Hypothalamus (tissue), 51 donors: ENCODE measurements around the gene VPS18.
"Not testable (repeated sequence)": the region's sequence is repeated elsewhere in the genome, so short reads cannot be mapped to it uniquely, and the experiment has no call there.

Source experiments
- DNase-seq, 51 donors: peaks; one replicate each; lab custom pipeline; 2025; lab: John Stamatoyannopoulos, UW

VPS18 gene

GRCh38 chr15:40893733-40894680 lies at the start of gene VPS18:
VPS18 (plus strand) TSS chr15:40894450; CDS start chr15:40894769, 319 bp downstream.
- DNase-seq = peak; percentile 88 to 99 (median 97)

- no peak for DNase-seq
Measured at GRCh38 chr15:40844696-40845030, 49.6 kb upstream of the VPS18 start.

GRCh38 chr15:40845036-40845435 lies 49.2 kb upstream of the VPS18 start:
- no peak for DNase-seq

- DNase-seq = no peak
Measured at GRCh38 chr15:40845511-40846284, 48.6 kb upstream of the VPS18 start.

- no peak for DNase-seq
Measured at GRCh38 chr15:40846841-40847222, 47.4 kb upstream of the VPS18 start.

- peak in 17 of 51 donors; percentile 1 to 30 (median 17) for DNase-seq
Measured at GRCh38 chr15:40847223-40847961, 46.9 kb upstream of the VPS18 start.

- no peak for DNase-seq
Measured at GRCh38 chr15:40850576-40851112, 43.6 kb upstream of the VPS18 start.

GRCh38 chr15:40852529-40852928 lies 41.7 kb upstream of the VPS18 start:
- DNase-seq = no peak

- no peak for DNase-seq
Measured at GRCh38 chr15:40853241-40853890, 40.9 kb upstream of the VPS18 start.

- DNase-seq = no peak
Measured at GRCh38 chr15:40854161-40854560, 40.1 kb upstream of the VPS18 start.

- DNase-seq = no peak
Measured at GRCh38 chr15:40855706-40856234, 38.5 kb upstream of the VPS18 start.

GRCh38 chr15:40856746-40857145 lies 37.5 kb upstream of the VPS18 start:
- no peak for DNase-seq

GRCh38 chr15:40857601-40858341 lies 36.5 kb upstream of the VPS18 start:
- peak in 40 of 51 donors; percentile 4 to 81 (median 30) for DNase-seq

GRCh38 chr15:40858706-40859105 lies 35.5 kb upstream of the VPS18 start:
- DNase-seq = no peak

GRCh38 chr15:40859206-40859851 lies 34.9 kb upstream of the VPS18 start:
- DNase-seq = peak in 38 of 51 donors; percentile 3 to 67 (median 28)

- not testable (repeated sequence) for DNase-seq
Measured at GRCh38 chr15:40861147-40861546, 33.1 kb upstream of the VPS18 start.

- no peak for DNase-seq
Measured at GRCh38 chr15:40863660-40864270, 30.5 kb upstream of the VPS18 start.

GRCh38 chr15:40867199-40867598 lies 27.1 kb upstream of the VPS18 start:
- DNase-seq = no peak
